Aorta (tissue), 5 donors: ENCODE data around the gene SAFB2. TPM values are rescaled to one million over a fixed set of nuclear protein-coding genes. Genes with fewer than 3 reads are reported as not detected.

Source experiments
- ATAC-seq: fragments of 200-7000 bp; cut with Tn5 transposase; one replicate; pipeline ENCODE4 v1.9.1; 2022; ENCODE audit warnings: moderate library complexity; ENCODE audit not compliant: low FRiP score
- DNase-seq, 2 donors: peaks; one replicate each; pipeline ENCODE4 v3.0.0-alpha.2; 2020
- H3K27ac ChIP-seq, 2 donors: one replicate each; pipeline ENCODE4 v1.5.1; 2013; ENCODE audit warnings: low read length in 2 of 2, mild to moderate bottlenecking in 2 of 2, moderate library complexity in 2 of 2, control low read depth in 1 of 2, inconsistent platforms in 1 of 2, low read depth in 1 of 2
- H3K27me3 ChIP-seq, 2 donors: one replicate each; pipeline ENCODE4 v1.6.1; 2013; ENCODE audit warnings: control low read depth in 1 of 2, low read length in 1 of 2, mild to moderate bottlenecking in 1 of 2, moderate library complexity in 1 of 2; ENCODE audit not compliant: insufficient read depth in 2 of 2, control insufficient read depth in 1 of 2
- H3K36me3 ChIP-seq, 2 donors: one replicate each; pipeline ENCODE4 v1.6.1; 2013; ENCODE audit warnings: control low read depth in 1 of 2, low read length in 1 of 2, mild to moderate bottlenecking in 1 of 2; ENCODE audit not compliant: insufficient read depth in 2 of 2, control insufficient read depth in 1 of 2
- H3K4me1 ChIP-seq, 2 donors: one replicate each; pipeline ENCODE4 v1.6.1; 2013; ENCODE audit warnings: low read length in 2 of 2, control low read depth in 1 of 2, mild to moderate bottlenecking in 1 of 2, moderate library complexity in 1 of 2; ENCODE audit not compliant: insufficient read depth in 2 of 2, control insufficient read depth in 1 of 2
- H3K4me3 ChIP-seq, 2 donors: one replicate each; pipeline ENCODE4 v1.5.1; 2013; ENCODE audit warnings: low read length in 2 of 2, control low read depth in 1 of 2, mild to moderate bottlenecking in 1 of 2
- H3K9me3 ChIP-seq: one replicate; pipeline ENCODE4 v1.6.1; 2013; ENCODE audit warnings: mild to moderate bottlenecking, low read length; ENCODE audit not compliant: control insufficient read depth
- WGBS, 2 donors: extraction: QIAGEN DNeasy Blood & Tissue Kit; methylation state at CpG; one replicate each; pipeline ENCODE4 v1.1.7; 2013; 5-methylcytosine and 5-hydroxymethylcytosine counted together
- intact Hi-C, 2 donors: fragments of 100-400 bp; cut with DNase I; formaldehyde crosslinking; loops; one replicate each; pipeline versions ENCODE4 v1.14.2 to v1.15.0; 2022
- polyA plus RNA-seq, 2 donors: library from polyadenylated mRNA; stranded (reverse); fragments of 200-250 nt; gene quantifications; one replicate each; pipeline ENCODE4 v1.2.3, GENCODE V29; 2013
- total RNA-seq, 2 donors: library from RNA; stranded (reverse); fragmentation: NEBNext Ultra II Directional; extraction: Animal tissue kit (Norgen Biotek cat#: 25700); gene quantifications; one replicate each; pipeline ENCODE4 v1.2.1, GENCODE V29; 2021
- donor health status: healthy with polysubstance abuse.
- donor health status: Bipolar disorder and iron deficiency.
- donor health status: DM: no; HTN: no; CAD: no.
- donor health status: DM: no; HTN: no; CAD: no.
- donor health status: DM: yes; HTN: yes; CAD: no.

SAFB2 gene
- total and polyA plus RNA-seq, 4 donors, result 26.7 to 113 (median 74.7) TPM

DNA sequence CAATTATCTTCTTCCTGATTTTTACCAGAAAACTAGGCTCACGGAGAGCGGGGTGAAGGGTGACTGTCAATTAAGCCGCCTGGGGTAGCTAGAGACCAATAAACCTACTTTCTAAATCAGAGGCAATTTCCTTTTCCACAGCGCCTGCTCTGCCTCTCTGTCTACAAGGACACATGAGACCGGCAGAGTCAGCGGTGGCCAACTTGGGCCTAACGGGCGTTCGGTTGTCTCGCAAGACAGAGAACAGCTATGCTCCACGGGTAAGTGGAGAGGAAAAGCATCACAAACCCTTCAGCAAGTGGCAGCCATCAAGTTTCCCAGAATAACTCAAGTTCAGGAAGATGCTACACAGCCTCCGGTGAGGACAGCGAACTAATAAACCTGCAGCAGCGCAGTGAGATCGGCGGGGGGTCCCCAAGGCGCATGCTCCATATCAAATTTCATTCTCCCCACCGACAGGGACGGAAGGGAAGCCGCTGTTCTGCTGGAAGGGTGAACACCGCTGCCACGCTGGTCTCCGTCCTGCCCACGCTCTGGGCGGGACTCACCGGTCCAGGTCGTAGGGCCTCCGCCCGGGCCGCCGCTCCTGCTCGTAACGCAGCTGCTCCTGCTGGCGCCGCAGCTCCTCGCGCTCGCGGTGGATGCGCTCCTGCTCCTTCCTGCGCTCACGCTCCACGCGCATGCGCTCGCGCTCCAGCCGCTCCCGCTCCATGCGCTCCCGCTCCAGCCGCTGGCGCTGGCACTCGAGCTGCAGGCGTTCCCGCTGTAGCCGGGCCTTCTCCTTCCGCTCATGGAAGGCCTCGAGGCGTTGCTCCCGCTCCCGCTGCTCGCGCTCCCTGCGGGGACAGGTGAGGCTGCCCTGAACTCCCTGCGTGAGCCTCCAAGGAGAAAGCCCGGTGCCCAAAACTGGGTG lies 29.0 kb downstream of the SAFB2 start:
- H3K27ac ChIP-seq, result no peak overlapping the region
- ATAC-seq (peak; percentile 30), DNase-seq (peak; percentile 13 to 48)
- intact Hi-C loops, result no loop called here
- no peaks in the 10 kb centered on the region for H3K4me1 ChIP-seq
- WGBS, 2 donors, result 91 to 92% methylated on average over 67 of the region's 67 CpGs
- peaks cover 4 to 19% of the 10 kb centered on the region in 2 donors for H3K36me3 ChIP-seq
- H3K27me3 ChIP-seq, result no peaks in the 10 kb centered on the region
- no peak overlapping the region for H3K4me3 ChIP-seq
- H3K9me3 ChIP-seq, result no peaks in the 10 kb centered on the region

DNA sequence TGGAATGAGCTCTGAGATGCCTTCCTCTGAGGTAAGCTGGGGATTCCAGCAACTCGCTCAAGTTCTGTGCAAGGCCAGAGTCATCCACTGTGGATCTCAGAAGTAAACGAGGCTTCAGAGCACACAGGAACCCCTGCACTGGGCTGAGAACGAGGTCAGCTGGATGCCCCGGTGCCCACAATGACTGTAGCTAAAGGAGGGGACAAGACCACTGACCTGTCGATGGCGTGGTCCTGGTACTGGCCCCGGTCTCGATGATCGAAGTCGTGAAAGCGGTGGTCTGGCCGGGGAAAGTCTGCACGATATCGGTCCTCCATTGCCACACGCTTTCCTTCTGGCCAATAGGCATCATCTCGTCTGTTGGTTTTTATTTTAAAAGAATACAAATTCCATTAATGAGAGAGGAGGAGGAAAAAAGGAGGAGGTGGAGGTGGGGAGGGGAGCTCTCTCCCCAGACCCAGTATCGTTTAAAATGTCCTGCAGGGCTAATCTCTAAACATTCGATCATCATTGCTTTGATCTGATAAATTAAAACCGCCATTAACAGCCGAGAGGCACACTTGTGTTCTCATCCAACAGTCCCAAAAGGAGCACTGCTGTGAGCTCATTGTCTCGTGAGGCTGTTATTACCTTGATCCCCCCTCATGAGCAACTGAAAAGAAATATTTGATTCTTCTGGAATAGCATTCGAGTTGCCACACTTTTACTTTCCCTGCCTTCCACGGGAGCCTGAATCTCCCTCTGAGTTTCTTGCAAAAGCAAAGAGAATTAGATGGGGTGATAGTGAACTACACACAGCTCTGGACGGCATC lies 29.8 kb downstream of the SAFB2 start:
- no peak for ATAC-seq
- peak in 1 of 2 donors; percentile 28 for DNase-seq
- intact Hi-C loops, result no loop called here
- Histone ChIP-seq H3K9me3 (no peaks in the 10 kb centered on the region), H3K36me3 (peaks cover 0 to 18% of the 10 kb centered on the region in 2 donors), H3K4me3 (no peak overlapping the region), H3K4me1 (no peaks in the 10 kb centered on the region), H3K27ac (no peak overlapping the region), H3K27me3 (no peaks in the 10 kb centered on the region)
- WGBS, 2 donors, result 90 to 92% methylated on average over 24 of the region's 24 CpGs

- Histone ChIP-seq H3K4me1 (no peaks in the 10 kb centered on the region), H3K4me3 (no peak overlapping the region), H3K27me3 (no peaks in the 10 kb centered on the region), H3K27ac (no peak overlapping the region), H3K9me3 (no peaks in the 10 kb centered on the region), H3K36me3 (peaks cover 0 to 18% of the 10 kb centered on the region in 2 donors)
- ATAC-seq, result no peak
- 93% methylated on average over 17 of the region's 17 CpGs for WGBS, 2 donors
- intact Hi-C loops, result no loop called here
- DNase-seq, result peak; percentile 10 to 40
Observed at GRCh38 chr19:5591476-5591875, 31.1 kb downstream of the SAFB2 start.

GRCh38 chr19:5590865-5591154 lies 31.8 kb downstream of the SAFB2 start:
- 89 to 90% methylated on average over 9 of the region's 9 CpGs for WGBS, 2 donors
- Histone ChIP-seq H3K4me1 (no peaks in the 10 kb centered on the region), H3K27ac (no peak overlapping the region), H3K4me3 (no peak overlapping the region), H3K27me3 (no peaks in the 10 kb centered on the region), H3K36me3 (peaks cover 0 to 18% of the 10 kb centered on the region in 2 donors), H3K9me3 (no peaks in the 10 kb centered on the region)
- DNase-seq, result no peak
- ATAC-seq, result no peak
- intact Hi-C loops, result no loop called here

DNA sequence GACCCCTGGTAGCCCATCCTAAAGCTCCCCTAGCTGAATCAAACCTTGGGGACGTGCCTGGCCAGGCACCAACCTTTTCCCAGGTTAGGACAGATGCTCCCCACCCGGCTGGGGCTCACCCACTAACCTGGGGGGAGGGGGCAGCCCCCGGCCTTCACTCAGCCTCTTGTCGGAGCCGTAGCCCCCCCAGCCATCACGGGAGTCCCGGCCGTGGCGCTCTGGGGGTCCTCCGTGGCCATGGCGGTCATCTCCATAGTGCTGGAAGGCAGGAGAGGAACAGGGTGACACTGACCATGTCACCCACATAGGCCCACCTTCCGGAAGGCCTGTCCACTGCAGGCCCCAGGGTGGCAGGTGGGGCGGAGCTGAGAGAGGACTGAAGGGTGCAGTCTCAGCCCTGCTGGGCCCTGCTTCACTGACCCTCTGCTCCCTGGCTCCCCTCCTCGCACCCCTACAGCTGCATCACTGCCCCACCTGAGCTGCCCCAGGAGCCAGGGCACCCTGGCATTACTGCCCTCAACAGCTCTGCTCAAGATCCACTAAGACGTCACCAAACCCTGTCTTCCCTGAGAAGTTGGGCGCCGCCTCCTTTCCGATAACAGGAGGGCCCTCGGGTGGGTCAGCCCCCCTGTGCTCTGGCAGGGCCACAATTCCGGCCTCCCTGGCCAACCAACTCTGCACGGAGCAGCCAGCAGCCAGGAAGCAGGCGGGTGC lies 32.3 kb downstream of the SAFB2 start:
- Histone ChIP-seq H3K27ac (no peak overlapping the region), H3K4me3 (no peak overlapping the region), H3K36me3 (peaks cover 0 to 17% of the 10 kb centered on the region in 2 donors), H3K4me1 (no peaks in the 10 kb centered on the region), H3K9me3 (no peaks in the 10 kb centered on the region), H3K27me3 (no peaks in the 10 kb centered on the region)
- WGBS, 2 donors, result 87 to 89% methylated on average over 22 of the region's 22 CpGs
- DNase-seq (no peak), ATAC-seq (no peak)
- intact Hi-C loops, result no loop called here

DNA sequence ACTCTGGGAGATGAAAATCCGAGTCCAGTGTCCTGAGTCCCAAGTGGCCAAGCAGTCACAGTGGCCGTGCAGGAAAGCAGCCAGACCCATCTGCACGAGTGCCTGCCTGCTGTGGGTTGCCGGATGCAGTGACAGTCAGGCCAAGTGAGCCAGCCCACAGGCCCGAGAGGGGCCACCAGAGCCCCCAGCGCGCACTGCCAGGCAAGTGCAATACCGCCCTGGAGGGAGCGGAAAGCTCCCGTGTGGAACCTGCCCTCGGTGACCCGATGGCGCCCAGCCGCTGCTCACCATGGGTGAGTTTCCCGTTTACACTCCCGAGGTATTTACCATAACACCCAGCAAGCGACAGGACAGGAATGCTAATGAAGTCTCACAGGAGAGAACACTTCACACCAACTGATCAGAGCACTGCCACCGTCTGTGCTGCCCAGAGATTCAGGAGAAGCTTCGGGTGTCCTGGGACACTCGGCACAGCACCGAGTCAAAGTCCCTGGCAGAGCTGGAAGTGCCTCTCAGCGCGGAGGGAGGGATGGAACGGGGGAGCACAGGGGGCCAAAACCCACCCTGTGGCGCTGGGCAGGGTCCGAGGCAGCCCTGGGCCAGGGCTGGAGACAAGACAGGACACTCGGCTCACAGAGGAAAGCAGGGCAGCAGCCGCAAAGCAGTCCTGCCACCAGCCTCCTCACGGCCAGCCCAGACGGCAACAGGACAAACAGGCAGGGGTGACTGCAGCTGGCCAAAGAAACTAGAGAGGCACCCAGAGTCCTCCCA lies 33.5 kb downstream of the SAFB2 start:
- no peak overlapping the region for H3K4me3 ChIP-seq
- peak; percentile 33 to 67 for DNase-seq
- H3K36me3 ChIP-seq, result peaks cover 0 to 13% of the 10 kb centered on the region in 2 donors
- H3K4me1 ChIP-seq, result no peaks in the 10 kb centered on the region
- ATAC-seq, result no peak
- intact Hi-C loops, result no loop called here
- H3K27me3 ChIP-seq, result no peaks in the 10 kb centered on the region
- WGBS, 2 donors, result 74 to 79% methylated on average over 30 of the region's 30 CpGs
- H3K9me3 ChIP-seq, result no peaks in the 10 kb centered on the region
- H3K27ac ChIP-seq, result no peak overlapping the region

DNA sequence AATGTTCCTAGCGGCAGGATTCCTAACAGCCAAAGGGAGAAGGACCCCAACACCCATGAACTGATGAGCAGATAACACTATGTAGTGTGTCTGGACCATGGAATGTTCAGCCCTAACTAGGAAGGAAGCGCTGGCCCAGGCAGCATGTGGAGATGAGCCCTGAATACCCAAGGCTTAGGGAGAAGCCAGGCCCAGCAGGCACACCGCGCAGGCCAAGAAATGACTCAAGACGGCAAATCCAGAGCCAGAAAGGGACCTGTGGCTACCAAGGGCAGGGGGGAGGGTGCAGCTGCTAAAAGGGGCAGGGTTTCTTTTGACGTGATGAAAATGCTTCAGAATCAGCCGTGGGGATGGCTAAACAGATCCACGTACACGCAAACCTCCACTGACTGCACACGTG lies 34.1 kb downstream of the SAFB2 start:
- H3K36me3 ChIP-seq, result peaks cover 0 to 9% of the 10 kb centered on the region in 2 donors
- ATAC-seq, result no peak
- intact Hi-C loops, result no loop called here
- WGBS, 2 donors, result 75 to 77% methylated on average over 10 of the region's 10 CpGs
- DNase-seq, result peak in 1 of 2 donors; percentile 60
- no peaks in the 10 kb centered on the region for H3K4me1 ChIP-seq
- no peaks in the 10 kb centered on the region for H3K27me3 ChIP-seq
- no peaks in the 10 kb centered on the region for H3K9me3 ChIP-seq
- no peak overlapping the region for H3K27ac ChIP-seq
- H3K4me3 ChIP-seq, result no peak overlapping the region

GRCh38 chr19:5587661-5588060 lies 34.9 kb downstream of the SAFB2 start:
- peak in 1 of 2 donors; percentile 75 for DNase-seq

More at GRCh38 chr19:5587661-5588060, 34.9 kb downstream of the SAFB2 start:
- no peak for ATAC-seq
- intact Hi-C loops, result no loop called here
- Histone ChIP-seq H3K9me3 (no peaks in the 10 kb centered on the region), H3K36me3 (peaks cover 0 to 7% of the 10 kb centered on the region in 2 donors), H3K27ac (no peak overlapping the region), H3K4me3 (no peak overlapping the region), H3K27me3 (no peaks in the 10 kb centered on the region), H3K4me1 (no peaks in the 10 kb centered on the region)
- WGBS, 2 donors, result 90 to 91% methylated on average over 16 to 23 of the region's 23 CpGs
